Breast epithelium (tissue), 3 donors: ENCODE data around the gene PCDH18.

ENCODE experiments used
- POLR2A ChIP-seq: fragments of 450-650 bp; IDR thresholded peaks from one replicate; pipeline ENCODE4 v1.6.1; 2016; ENCODE audit warnings: antibody characterized with exemption, mild to moderate bottlenecking, moderate library complexity
- TF ChIP-seq, protein P1 (sequence below), 3 donors: fragments of 450-650 bp; IDR thresholded peaks; one replicate each; pipeline ENCODE4 v1.5.1; 2016 to 2017; ENCODE audit warnings: antibody characterized with exemption in 3 of 3, mild to moderate bottlenecking in 3 of 3, moderate library complexity in 3 of 3

GRCh38 chr4:137509855-137510282, 22.4 kb downstream of the PCDH18 start:
- TF ChIP-seq, protein P1, sequence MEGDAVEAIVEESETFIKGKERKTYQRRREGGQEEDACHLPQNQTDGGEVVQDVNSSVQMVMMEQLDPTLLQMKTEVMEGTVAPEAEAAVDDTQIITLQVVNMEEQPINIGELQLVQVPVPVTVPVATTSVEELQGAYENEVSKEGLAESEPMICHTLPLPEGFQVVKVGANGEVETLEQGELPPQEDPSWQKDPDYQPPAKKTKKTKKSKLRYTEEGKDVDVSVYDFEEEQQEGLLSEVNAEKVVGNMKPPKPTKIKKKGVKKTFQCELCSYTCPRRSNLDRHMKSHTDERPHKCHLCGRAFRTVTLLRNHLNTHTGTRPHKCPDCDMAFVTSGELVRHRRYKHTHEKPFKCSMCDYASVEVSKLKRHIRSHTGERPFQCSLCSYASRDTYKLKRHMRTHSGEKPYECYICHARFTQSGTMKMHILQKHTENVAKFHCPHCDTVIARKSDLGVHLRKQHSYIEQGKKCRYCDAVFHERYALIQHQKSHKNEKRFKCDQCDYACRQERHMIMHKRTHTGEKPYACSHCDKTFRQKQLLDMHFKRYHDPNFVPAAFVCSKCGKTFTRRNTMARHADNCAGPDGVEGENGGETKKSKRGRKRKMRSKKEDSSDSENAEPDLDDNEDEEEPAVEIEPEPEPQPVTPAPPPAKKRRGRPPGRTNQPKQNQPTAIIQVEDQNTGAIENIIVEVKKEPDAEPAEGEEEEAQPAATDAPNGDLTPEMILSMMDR (IDR thresholded peaks at IDR 0.05) = no peak
- no peak for TF ChIP-seq POLR2A
